ENCODE results near the gene TMEM26.
"Not testable (repeated sequence)": the region's sequence is repeated elsewhere in the genome, so short reads cannot be mapped to it uniquely, and the experiment has no call there.

GRCh38 chr10:61381153-61381552 is 72.0 kb downstream of the TMEM26 start:
- TF ChIP-seq GLIS3 (CRISPR knock-in tag; IDR thresholded peaks at IDR 0.05); TOX (CRISPR knock-in tag; IDR thresholded peaks at IDR 0.05; ENCODE audit: borderline replicate concordance); TSHZ2 (CRISPR knock-in tag; IDR thresholded peaks at IDR 0.05); ZNF8 (CRISPR knock-in tag; IDR thresholded peaks at IDR 0.05); CSDC2 (CRISPR knock-in tag; IDR thresholded peaks at IDR 0.05); CSRNP3 (CRISPR knock-in tag; IDR thresholded peaks at IDR 0.05); ZFP30 (CRISPR knock-in tag; IDR thresholded peaks at IDR 0.05); ZFP3 (CRISPR knock-in tag; IDR thresholded peaks at IDR 0.05); ISL1 (CRISPR knock-in tag; IDR thresholded peaks at IDR 0.05); BACH2 (CRISPR knock-in tag; IDR thresholded peaks at IDR 0.05; ENCODE audit: borderline replicate concordance); RARB (CRISPR knock-in tag; IDR thresholded peaks at IDR 0.05); TCF4 (CRISPR knock-in tag; IDR thresholded peaks at IDR 0.05; ENCODE audit: borderline replicate concordance); PATZ1 (CRISPR knock-in tag; IDR thresholded peaks at IDR 0.05; ENCODE audit: borderline replicate concordance); ARNTL (CRISPR knock-in tag; IDR thresholded peaks at IDR 0.05; ENCODE audit: borderline replicate concordance, low read depth): not testable (repeated sequence)
